Spleen (tissue), 7 donors: ENCODE measurements around the gene PRR13.

Experiments used
- POLR2A ChIP-seq, 3 donors: fragments of 450-650 bp; IDR thresholded peaks; one replicate each; pipeline ENCODE4 v1.5.1; 2017; ENCODE audit warnings: antibody characterized with exemption in 3 of 3, mild to moderate bottlenecking in 1 of 3
- POLR2AphosphoS5 ChIP-seq, 3 donors: sonication (generic); formaldehyde crosslinking; IDR thresholded peaks; one replicate each; pipeline ENCODE4 v1.5.1; 2017; ENCODE audit warnings: antibody characterized with exemption in 3 of 3
- TF ChIP-seq, protein P1 (sequence below), 11 experiments: fragments of 200-600 bp in 7 of 11; fragments of 450-650 bp in 4 of 11; sonication (generic) in 4 of 11; IDR thresholded peaks in 8 of 11; conservative IDR thresholded peaks in 3 of 11; 1 replicate in 7 of 11; 2 replicates in 4 of 11; pipeline versions ENCODE4 v1.4.0 to v1.8.0; 2016 to 2021; ENCODE audit warnings: antibody characterized with exemption in 11 of 11, inconsistent platforms in 4 of 11, mild to moderate bottlenecking in 1 of 11
- donor health status: DM: no; HTN: no; CAD: no; lungs with moderate emphysema.
- donor health status: DM: no; HTN: no; CAD: no.
- donor health status: DM: no; HTN: no; CAD: no.

DNA sequence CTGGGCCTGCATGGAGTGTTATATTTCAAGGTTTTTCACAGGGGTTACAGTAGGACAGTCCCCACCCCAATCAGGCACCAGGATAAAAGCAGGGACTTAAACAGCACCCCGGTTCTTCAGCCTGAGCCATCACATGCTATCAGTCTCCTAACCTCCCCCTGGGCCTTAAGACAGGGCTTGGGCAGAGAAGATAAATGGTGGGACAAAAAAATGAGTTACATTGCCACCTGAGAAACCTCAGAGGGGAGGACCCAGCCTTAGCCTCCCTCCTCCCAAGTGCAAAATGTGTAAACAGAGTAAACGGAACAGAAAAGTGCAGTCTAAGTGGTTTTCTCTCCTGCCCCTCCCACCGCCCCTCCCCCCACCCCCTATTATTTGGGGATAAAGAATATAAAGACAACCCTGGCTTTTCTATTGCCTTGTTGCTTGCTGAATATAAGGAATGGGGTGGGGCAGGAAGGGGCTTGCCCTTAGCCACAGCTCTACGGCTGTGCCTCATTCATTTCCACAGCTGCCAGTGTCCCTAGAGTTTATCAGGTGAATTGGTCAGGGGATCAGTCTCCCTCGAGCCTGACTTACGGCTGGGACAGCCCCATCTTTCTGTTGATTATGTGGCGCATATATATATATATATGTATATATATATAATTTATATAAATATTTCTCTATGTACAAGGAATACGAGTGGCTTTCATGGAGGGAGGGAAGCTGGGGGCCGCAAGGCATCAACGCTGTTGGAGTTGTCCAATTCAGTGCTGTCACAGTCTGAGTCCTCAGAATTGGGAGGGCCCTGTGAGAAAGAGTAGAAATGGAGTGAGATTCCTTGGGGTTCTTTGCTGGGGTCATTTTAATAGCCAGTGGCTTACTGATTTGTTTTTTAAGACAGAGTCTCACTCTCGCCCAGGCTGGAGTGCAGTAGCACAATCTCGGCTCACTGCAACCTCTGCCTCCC lies 39.2 kb downstream of the PRR13 start:
- TF ChIP-seq, protein P1, sequence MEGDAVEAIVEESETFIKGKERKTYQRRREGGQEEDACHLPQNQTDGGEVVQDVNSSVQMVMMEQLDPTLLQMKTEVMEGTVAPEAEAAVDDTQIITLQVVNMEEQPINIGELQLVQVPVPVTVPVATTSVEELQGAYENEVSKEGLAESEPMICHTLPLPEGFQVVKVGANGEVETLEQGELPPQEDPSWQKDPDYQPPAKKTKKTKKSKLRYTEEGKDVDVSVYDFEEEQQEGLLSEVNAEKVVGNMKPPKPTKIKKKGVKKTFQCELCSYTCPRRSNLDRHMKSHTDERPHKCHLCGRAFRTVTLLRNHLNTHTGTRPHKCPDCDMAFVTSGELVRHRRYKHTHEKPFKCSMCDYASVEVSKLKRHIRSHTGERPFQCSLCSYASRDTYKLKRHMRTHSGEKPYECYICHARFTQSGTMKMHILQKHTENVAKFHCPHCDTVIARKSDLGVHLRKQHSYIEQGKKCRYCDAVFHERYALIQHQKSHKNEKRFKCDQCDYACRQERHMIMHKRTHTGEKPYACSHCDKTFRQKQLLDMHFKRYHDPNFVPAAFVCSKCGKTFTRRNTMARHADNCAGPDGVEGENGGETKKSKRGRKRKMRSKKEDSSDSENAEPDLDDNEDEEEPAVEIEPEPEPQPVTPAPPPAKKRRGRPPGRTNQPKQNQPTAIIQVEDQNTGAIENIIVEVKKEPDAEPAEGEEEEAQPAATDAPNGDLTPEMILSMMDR (IDR thresholded peaks at IDR 0.05 in 8 of 11, conservative IDR thresholded peaks at IDR 0.05 in 3 of 11) = no peak
- TF ChIP-seq POLR2AphosphoS5 (IDR thresholded peaks at IDR 0.05) = no peak
- TF ChIP-seq POLR2A (IDR thresholded peaks at IDR 0.05) = no peak
